ENCODE data around the gene RMND1. TPM values are rescaled to one million over a fixed set of nuclear protein-coding genes. Genes with fewer than 3 reads are reported as not detected.

RMND1 gene
- total and polyA plus RNA-seq, 9 of the 15 experiments (the other 6 are each of a cell fraction or from before 2014, with no cell fraction given): 26.9 to 47.8 (median 36.2) TPM

DNA sequence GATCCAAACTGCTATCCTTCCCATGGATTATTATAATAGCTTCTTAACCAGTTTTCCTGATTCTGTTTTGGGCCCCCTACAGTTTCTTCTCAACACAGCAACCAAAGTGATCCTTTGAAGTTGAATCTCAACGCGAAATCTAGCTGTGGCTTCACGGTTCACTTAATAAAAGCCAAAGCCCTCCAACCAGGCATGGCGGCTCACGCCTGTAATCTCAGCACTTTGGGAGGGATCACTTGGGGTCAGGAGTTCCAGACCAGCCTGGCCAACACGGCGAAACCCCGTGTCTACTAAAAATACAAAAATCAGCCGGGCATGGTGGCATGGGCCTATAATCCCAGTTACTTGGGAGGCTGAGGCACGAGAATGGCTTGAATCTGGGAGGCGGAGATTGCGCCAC lies 3.3 kb downstream of the RMND1 start:
- in situ Hi-C loops (cut with MboI) (no loop called here), intact Hi-C loops (cut with micrococcal nuclease) (no loop called here)
- Histone ChIP-seq H3K36me3 (ENCODE audit: control insufficient read depth, insufficient read depth, low read length) (peaks cover 35% of the 10 kb centered on the region), H3K9ac (ENCODE audit: insufficient read depth in 1 of 2, low read depth in 2 of 2, low read length in 2 of 2) (no peak overlapping the region), H3K79me2 (ENCODE audit: control insufficient read depth, insufficient read depth, low read length) (peaks cover 65% of the 10 kb centered on the region), H3K4me2 (ENCODE audit: insufficient read depth, low read length) (no peak overlapping the region), H3K27ac (ENCODE audit: extremely low read depth, low read depth, low read length) (no peak overlapping the region), H3K4me1 (replicated peaks in 1 of 2; ENCODE audit: control insufficient read depth in 2 of 2, insufficient read depth in 2 of 2, low read length in 2 of 2) (peaks cover 0 to 7% of the 10 kb centered on the region in 2 experiments; a peak in 3 of 5 replicates), H3K9me3 (replicated peaks; ENCODE audit: control insufficient read depth, insufficient read depth, low read depth, low read length) (no peaks in the 10 kb centered on the region), H4K20me1 (replicated peaks; ENCODE audit: control insufficient read depth, insufficient read depth, low read length) (no peaks in the 10 kb centered on the region), H2AFZ (ENCODE audit: low read depth, low read length) (no peak overlapping the region), H3K9me1 (ENCODE audit: control insufficient read depth, insufficient read depth, low read length) (no peaks in the 10 kb centered on the region), H3K4me3 (no peak overlapping the region), H3K27me3 (ENCODE audit: control insufficient read depth in 2 of 2, insufficient read depth in 2 of 2, low read length in 2 of 2) (no peaks in the 10 kb centered on the region)
- ChIA-PET CTCF (ENCODE audit: low intra/inter-chr PET ratio) (no interaction called here), POLR2A (no interaction called here)
- no TSS peak for BruUV-seq (replicated peaks)
- ATAC-seq: no peak
- TF ChIP-seq KDM1A (IDR thresholded peaks at IDR 0.05) (peak; percentile 39 to 59; a peak in 2 of 4 replicates), E2F4 (CRISPR knock-in tag; IDR thresholded peaks at IDR 0.05; ENCODE audit: low read depth) (no peak), ZBTB33 (CRISPR knock-in tag; IDR thresholded peaks at IDR 0.05) (peak; percentile 61; the same call in 1 of the 2 replicates), MAFK (IDR thresholded peaks at IDR 0.05; ENCODE audit: low read length) (no peak), TAF15 (IDR thresholded peaks at IDR 0.05; ENCODE audit: low read depth, low read length) (no peak)
- TF ChIP-seq, protein P1, sequence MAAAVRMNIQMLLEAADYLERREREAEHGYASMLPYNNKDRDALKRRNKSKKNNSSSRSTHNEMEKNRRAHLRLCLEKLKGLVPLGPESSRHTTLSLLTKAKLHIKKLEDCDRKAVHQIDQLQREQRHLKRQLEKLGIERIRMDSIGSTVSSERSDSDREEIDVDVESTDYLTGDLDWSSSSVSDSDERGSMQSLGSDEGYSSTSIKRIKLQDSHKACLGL (CRISPR knock-in tag; IDR thresholded peaks at IDR 0.05; ENCODE audit: borderline replicate concordance, poor library complexity, severe bottlenecking): no peak
- DNase-seq (ENCODE audit: extremely low read depth in 1 of 4, low spot score in 3 of 4): peak in 1 of 4 experiments; percentile 23
- WGBS (ENCODE audit: insufficient coverage, low coverage, missing lambda C conversion rate): 86% methylated on average over 12 of the region's 12 CpGs
- FAIRE-seq: no peak

Measured in K562 (cell line).